Stimulated activated CD4-positive, alpha-beta T cell treated with anti-CD3 and anti-CD28 coated beads, TNF-alpha, amount 100 ng/mL, for 1 hour (primary cell): Measurements from ENCODE around the gene FHOD1.

Source experiments
- DNase-seq, 3 donors: peaks; one replicate each; pipeline ENCODE4 v3.0.0-alpha.2; 2020; ENCODE audit warnings: low read depth in 3 of 3, low spot score in 1 of 3

FHOD1 gene

DNA sequence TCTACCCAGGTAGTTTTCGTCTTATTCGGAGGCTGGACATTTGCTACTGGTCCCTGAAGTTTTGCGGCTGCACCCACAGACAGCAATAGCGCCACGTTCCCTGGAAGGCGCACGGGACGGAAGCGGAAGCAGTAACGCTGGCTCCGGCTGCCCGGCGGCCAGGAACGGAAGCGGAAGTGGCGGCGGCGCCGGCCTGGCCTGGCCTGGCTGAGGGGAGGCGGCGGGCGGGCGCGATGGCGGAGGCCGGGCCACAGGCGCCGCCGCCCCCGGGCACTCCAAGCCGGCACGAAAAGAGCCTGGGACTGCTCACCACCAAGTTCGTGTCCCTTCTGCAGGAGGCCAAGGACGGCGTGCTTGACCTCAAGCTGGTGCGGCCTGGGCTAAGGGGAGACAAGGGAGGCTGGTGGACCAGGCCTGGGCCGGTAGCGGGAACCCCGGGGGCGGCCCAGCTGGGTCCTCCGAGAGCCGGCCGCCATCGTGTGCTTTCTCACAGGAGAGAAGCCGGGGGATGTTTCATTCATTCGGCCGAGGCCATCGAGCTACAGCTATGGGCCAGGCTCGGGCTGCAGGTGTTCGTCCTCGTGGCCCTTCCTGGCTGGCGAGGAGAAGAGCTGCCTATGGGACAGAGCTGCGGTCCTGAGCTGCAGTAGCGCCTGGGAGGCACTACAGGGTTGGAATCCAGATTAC, 55.1 kb downstream of the FHOD1 start, which contains the start of gene E2F4:
Gene E2F4, plus strand, starts transcription at position 161 of the 687 bp plus-strand sequence. Its CDS starts 73 bp downstream, at position 234.
- peak; percentile 67 to 73 (median 73) for DNase-seq

DNA sequence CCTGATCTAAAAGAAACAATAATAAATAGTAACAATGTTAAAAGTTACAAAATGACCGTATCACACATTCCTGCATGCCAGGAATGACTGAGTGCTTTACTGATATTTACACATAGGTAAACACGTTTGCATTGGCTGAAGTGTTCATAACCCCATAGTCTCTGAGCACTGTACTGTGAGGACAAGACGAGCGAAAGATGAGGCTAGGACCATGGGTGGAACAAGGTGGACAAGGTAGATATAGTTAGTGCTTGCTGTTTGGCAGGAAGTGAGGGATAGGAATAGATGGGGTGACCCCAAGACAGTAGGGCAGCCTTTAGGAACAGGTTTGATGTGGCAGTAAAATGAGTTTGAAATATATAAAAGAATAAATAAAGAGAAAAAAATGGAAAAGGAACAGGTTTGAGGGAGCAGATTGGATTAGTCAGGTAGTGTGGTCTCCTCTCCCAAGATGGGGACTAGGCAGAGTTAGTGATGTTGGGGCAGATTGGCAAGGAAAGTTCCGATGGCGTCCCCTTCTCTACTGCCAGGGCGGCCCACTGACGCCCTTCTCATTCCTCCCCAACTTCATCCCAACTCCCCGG, 55.8 kb downstream of the FHOD1 start:
- no peak for DNase-seq

DNA sequence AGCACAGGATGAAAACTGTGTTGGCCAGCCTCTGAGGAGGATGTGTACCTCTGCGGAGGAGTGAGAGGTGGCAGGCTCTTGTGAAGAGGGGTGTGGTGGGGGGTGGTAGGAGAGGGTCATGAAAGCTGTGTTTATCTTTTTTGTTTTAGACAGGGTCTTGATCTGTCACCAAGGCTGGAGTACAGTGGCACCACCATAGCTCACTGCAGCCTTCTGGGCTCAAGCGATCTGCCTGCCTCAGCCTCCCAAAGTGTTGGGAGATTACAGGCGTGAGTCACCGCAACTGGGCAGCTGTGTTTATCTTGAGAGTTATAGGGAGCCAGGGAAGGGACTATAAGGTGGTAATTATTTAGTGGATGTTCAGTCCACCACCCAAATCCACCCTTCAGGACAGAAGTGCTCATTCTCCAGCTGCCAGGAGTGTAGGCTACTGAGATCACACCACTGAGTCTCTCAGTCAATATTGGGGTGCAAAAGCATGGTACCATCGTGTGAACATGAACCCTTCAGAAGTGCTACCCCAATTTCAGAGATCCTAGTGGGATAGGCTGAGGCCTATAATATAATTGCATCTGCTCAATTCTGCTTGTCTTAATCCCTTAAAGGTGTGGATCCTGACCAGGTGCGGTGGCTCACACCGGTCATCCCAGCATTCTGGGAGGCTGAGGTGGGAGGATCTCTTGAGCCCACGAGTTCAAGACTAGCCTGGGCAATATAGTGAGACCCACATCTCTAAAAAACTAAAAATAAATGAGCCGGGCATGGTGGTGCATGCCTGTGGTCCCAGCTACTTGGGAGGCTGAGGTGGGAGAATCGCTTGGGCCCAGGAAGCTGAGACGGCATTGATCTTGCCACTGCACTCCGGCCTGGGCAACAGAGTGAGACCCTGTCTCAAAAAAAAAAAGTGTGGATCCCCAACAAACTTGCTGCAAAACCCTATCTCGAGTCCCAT, 56.6 kb downstream of the FHOD1 start:
- no peak for DNase-seq

DNA sequence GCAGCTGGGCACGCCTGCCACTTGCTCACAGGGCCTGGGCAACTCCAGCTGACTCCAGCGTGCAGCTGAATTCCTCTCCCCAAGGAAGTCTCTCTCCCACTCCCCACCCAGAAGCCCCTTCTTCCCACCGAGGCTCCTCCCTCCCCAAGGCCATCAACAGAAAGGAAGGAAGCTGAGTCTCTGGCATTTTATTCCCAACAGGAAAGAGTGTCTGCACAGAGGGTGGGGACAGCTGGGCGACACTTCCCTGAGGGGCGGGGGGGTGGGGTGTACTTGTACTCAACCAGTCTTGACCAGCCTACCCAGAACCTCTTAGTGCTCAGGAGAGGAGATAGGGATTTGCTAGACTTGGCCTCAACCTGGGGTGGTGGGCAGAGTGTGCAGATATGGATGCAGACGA, 57.2 kb downstream of the FHOD1 start, which contains the start of gene EXOC3L1:
Gene EXOC3L1, minus strand, starts transcription at position 96 of the 400 bp plus-strand sequence. CDS start 460 bp downstream, outside the sequence.
- no peak for DNase-seq

DNA sequence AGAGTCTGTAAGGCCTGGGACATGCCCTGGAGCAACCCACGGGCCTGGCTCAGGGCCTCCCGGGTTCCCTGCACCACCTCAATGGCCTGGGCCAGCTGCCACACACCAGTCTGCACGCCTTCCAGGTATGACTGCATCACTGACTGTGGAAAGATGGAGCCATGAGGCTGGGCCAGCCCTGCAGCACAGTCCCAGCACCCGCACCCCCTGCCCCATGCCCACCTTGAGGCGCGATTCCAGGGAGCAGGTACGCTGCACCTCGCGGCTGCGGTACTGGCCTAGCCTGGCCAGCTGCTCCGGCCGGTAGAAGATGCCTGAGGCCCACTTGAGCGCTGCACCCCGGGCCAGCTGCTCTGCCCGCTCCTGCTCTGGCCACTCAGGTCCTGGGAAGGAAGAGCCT, 58.5 kb downstream of the FHOD1 start:
- no peak for DNase-seq

DNA sequence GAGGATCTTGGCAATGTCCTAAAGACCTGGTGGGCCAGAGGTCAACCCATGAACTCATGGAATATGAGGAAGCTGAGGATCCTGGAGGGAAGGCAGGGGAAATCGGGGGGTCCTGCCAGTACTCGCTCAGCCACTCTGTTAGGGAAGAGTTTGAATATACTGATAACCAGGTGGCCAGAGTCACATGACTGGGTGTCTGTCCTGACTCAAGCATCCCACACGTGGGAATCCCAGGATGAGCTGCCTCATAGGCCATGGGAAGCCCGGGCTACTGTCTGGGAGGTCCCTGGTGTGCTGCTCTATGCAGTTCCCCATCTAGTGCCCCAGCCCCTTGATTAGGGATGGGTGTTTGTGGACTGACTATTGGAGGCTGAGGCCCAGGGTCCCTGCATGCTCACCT, 59.0 kb downstream of the FHOD1 start:
- no peak for DNase-seq

DNA sequence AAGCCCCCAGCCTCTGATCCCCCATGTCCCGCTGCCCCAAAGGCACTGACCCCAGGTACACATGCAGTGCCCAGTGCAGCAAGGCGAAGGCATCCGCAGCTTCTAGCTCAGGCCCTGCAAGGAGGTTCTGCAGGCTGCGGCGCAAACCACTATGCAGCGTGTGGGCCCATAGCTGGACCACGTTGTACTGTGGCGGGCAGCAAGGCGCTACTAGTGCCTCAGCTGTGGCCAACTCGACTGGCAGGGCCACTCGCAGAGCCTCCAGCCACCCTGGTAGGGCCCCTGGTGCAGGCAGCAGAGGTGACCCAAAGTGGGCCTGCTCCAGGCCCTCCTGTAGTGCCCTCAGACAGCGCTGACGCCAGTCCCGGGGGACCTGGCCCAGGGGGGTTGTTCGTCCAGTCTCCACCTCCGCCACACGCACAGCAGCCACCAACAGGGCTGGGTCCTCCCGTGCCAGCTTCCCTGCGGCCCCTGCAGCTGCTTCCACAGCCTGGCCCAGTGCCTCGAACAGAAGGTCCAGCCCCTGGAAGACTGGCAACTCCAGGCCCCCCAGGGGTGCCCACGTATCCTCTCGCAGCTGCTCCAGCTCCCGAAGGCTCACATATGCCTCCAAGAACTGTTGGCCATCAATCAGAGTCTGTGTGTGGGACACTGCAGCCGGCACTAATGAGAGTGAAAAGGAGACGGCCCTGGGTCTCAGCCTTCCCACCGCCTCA, 59.9 kb downstream of the FHOD1 start:
- no peak for DNase-seq

DNA sequence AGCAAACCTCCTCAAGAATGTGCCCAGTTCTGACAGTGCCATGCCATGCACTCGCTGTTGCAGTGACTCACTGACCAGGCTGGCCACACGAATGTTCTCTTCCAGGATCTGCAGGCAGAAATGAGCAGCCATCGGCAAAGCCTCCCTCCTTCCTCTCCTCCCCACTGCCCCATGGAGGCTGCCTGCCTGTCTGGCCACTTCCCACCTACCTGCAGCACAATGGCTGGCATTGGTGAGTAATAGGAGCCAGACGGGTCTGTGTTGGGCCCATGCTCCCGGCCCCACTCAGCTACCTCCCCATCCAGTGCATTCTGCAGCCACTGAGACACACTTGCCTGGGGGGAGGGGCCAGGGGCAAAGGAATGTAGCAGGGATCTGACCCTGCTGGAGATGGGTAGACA, 60.7 kb downstream of the FHOD1 start:
- no peak for DNase-seq

DNA sequence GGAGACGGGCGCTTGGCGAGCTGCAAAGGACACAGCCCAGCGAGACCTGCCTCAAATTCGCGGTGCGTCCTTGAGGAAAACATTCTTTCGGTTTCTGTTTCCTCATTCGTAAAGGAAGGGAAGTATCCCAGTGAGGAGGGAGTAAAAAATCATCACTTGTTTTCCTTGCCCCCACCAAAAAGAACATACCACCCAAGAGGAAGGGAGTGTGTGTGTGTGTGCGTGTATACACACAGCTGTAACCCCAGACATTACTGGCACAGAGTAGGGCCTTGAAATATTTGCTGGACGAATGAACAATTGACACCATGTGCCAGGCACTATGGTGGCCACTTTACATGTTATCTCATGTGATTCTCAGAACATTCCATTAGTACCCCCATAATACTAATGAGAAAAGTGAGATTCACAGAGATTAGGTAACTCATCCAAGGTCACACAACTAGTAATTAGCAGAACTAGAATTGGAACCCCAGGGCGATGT, 61.6 kb downstream of the FHOD1 start:
- no peak for DNase-seq

DNA sequence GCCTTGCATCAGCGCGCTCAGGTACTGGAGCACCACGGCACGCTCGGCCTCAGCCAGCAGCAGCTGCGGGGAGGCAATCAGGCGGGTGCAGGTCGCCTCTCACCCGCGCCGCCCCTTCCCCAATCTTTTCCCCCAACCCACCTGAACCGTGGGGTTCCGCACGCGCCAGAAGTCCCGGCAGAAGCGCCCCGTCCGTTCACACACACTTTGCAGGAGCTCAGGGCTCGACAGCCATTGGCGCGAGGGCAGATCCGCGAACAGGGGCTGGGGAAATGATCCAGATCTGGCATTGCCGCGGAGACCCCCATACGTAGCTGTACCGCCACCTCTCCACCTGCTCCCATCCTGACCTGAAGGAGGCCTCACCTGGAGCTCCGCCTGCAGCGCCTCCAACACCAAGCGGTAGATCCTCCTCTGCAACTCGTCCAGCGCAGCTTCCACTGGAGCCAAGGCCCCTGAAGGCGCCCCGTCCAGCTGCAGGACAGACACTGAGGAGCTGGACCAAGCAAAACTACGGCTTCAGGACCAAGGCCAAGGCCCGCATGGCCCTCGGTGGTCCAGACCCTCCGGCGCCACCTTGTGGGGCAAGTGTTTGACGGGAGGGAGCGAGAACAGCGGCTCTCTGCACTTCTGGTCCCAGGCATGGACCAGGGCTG, 62.2 kb downstream of the FHOD1 start:
- peak; percentile 46 to 76 (median 56) for DNase-seq

DNA sequence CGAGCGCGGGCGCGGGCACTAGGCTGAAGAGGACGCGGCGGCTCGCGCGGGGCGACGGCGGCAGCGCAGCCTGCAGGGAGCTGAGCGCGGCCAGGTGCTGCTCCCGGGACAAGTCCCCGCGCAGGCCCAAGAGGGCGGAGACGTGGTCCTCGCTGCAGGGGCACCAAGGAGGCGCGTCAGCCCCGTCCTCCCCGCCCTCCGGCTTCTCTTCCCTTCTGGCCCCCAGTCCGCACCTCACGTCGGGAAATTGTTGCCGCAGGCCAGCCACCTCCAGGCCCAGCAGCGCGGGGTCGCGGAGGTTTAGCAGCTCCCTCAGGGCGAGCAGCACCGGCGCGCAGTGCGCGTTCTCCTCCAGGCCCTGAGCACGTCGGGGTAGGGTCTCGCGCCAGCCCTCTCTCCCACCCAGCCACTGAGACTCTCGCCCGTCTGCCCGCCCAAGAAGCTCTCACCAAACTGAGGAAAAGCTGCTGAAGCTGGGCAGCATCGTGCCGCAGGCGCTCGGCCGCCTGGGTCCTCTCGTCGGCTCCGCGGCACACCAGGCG, 62.8 kb downstream of the FHOD1 start:
- no peak for DNase-seq

DNA sequence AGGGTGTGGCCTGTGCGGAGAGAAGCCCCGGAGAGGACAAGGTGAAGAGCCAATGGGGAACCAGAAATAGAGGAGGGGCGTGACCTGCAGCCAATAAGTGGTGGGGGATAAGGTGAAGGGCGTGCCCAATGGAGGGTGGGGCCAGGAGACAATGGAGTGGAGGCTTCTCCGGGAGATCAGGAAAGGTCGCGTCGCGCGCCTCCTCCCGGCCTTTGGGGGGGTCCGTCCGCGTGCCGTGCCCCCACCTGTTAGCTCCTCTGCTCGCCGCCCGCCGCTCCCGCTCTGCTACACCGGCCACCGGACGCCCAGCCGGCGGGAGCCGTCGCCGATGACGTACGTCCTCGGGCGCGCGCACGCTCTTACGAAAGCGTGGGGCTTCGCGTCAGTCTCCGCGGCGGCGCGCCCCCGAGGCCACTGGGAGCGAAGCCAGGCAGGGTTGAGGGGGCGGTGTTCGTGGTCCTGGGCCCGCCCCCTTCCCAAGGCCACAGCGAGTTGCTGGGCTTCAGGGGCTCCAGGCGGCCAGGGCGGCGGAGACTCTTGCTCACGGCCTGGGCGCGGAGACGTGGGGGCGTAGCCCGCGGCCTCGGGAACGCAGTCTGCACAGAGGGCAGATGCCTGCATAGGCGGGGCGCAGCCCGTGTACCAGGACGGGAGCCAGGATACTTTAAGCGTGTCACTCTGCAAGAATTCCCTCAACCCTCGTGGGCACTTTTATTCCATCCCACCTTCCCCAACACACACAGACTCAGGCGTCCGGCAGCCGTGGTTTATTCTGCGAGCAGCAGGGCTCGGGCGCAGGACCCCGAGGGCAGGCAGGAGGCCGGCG, 63.4 kb downstream of the FHOD1 start, which contains the start of gene MATCAP1:
Gene MATCAP1, minus strand, starts transcription at position 337 of the 826 bp plus-strand sequence. CDS start 3,353 bp downstream, outside the sequence.
- peak; percentile 79 to 83 (median 82) for DNase-seq

DNA sequence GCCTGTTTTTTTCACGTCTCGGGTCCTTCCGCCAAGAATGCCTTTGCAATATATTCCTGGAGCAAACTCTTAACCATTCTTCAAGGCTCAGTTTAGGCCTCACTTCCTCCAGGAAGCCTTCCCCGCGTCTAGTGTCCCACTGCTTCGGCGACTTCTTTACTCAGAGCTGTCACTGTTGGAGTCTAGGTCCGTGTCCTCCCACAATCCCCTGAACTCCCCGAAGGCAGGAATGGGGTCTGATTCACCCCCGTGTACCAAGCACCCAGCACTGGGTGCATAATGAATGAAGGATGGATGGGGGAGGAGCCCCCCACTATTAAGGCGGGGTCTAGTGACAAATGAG, 64.0 kb downstream of the FHOD1 start:
- DNase-seq: no peak

DNA sequence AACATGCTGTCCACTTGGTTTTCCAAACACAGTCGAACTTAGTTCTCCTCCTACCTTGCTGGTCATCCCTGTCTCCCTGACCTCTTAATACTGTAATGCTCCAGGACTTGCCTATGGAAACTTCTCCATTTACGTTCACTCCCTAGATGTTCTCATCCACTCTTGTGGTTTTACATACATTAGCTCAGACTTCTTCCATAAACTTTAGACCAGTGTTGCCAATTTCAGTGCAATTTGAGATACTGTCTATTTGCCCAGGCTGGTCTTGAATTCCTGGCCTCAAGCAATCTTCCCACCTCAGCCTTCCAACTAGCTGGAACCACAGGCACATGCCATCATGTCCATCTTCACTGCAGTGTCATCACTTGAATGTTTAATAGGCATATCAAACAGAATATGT, 65.0 kb downstream of the FHOD1 start:
- no peak for DNase-seq

DNA sequence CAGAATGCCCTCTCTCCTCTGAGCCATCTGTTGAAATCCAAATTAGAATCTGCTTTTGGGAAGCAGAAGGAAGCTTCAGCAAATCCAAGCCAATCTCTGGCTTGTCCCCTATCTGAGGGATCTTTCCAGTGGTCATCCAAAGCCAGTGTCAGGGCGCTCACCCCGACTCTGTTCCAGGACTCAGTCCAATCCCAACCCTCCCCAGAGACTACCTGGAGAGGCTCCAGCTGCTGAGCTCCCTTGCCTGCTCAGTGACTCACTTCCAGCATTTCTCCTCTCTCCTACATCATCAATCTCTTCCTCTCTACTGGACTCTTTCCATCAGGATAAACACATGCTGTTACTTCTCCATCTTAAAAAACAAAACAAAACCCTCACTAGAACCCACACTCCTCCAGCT, 65.9 kb downstream of the FHOD1 start:
- DNase-seq: no peak

DNA sequence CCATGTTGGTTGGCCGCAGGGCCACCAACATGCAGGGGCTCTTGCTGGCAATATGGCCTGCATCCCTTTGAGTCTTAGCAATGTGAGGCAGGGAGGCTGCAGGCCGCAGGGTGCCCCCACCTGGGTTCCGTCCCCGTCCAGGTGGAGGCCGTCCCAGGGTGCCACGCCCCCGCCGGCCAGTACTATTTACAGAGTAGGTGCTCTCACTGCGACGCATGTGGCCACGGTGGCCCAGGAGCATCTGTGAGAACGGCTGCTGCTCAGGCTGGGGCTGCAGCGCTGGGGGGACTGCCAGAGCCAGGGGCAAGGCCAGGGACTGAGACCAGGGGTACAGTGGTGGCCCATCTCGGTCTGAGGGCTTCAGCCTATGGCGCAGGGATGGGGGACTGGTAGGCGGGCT, 67.1 kb downstream of the FHOD1 start:
- DNase-seq: no peak

DNA sequence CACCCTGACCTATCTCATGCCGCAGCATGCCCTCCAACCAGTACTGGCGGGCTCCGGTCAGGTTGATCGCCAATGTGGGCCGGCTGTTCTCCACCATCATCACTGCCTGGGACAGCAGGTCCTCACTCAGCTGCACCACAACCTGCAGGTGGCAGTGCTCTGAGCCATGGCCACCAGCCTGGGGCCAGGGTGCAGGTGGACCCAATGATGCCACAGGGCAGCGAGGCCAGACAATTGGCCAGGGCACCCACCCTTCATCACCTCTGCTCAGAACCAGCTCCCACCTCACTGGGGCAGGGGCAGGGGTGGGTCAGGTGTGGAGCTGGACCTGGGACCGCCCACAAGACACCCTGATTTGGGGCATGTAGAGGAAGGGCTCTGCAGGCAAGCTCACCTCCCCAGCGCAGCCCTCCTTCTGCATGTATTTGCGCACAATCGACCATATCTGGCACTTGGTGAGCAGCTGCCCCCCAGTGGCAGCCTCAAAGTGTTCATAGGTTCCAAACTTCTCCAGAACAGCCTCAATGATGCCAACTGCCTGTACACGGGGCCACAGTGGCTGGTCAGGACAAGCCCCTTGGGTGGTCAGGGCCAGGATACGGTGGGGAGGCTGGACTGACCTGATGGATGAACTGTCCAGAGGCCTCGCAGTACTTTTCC, 67.7 kb downstream of the FHOD1 start:
- DNase-seq: no peak
